Left renal pelvis (tissue), 4 donors: ENCODE measurements around the gene PLXNA1. TPM values are rescaled to one million over a fixed set of nuclear protein-coding genes. Genes with fewer than 3 reads are reported as not detected.

ENCODE experiments used
- DNase-seq, 4 donors: peaks; one replicate each; pipeline ENCODE4 v3.0.0-alpha.2; 2013; ENCODE audit warnings: low read depth in 4 of 4, low spot score in 3 of 4
- polyA plus RNA-seq, 4 donors: library from polyadenylated mRNA; unstranded; fragments of 120-200 nt; gene quantifications; one replicate each; pipeline ENCODE4 v1.2.1, GENCODE V29; 2013; ENCODE audit not compliant: insufficient read length in 4 of 4

PLXNA1 gene
- polyA plus RNA-seq, 4 donors = 27.4 to 36.6 (median 28.1) TPM

GRCh38 chr3:126985132-126985985 is 2.4 kb downstream of the PLXNA1 start:
- DNase-seq = no peak

GRCh38 chr3:126986001-126986400 is 3.1 kb downstream of the PLXNA1 start:
- DNase-seq = no peak

DNA sequence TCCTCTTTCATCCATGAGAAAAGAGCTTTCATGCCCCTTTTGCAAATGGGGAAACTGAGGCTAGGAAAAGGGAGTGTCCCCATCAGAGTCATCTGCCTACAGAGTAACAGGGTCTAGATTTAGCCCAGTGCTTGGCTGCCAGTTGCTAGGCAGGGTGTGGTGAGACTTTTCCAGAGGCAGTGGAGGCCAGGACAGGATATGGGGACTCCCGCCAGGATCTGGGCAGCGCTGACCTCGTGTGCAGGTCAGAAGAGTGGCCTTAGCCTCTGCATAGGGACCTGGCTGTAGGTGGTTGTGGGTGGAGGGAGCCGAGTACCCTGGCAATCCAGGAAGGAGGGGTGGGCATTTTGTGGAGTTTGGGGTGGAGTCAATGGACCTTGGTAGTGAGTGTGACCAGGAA is 4.2 kb downstream of the PLXNA1 start:
- no peak for DNase-seq

DNA sequence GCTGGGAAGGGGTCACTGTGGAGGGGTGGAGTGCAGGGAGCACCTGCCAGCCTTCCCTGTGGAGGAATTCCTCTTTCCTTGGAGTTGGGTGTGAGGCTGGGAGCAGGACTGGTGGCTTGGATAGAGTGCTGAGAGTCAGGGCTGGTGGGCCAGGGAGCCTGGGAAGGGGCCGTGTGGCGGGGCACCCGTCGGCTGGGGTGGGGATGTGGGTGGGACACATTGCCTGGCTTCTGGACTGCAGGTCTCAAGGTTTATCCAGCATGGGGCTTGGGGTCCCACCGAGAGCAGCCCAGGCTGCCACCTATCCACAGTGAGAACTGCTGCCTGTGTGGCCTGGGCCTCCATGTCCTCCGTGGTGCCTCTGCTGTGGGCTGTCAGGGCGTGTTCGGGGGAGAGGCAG is 4.7 kb downstream of the PLXNA1 start:
- DNase-seq = no peak

GRCh38 chr3:126988451-126989021 is 5.6 kb downstream of the PLXNA1 start:
- DNase-seq = no peak

GRCh38 chr3:126989316-126990023 is 6.6 kb downstream of the PLXNA1 start:
- DNase-seq = no peak

- no peak for DNase-seq
These were observed 7.2 kb downstream of the PLXNA1 start for GRCh38 chr3:126990024-126990700.

GRCh38 chr3:126990890-126991289 is 8.0 kb downstream of the PLXNA1 start:
- DNase-seq = no peak

DNA sequence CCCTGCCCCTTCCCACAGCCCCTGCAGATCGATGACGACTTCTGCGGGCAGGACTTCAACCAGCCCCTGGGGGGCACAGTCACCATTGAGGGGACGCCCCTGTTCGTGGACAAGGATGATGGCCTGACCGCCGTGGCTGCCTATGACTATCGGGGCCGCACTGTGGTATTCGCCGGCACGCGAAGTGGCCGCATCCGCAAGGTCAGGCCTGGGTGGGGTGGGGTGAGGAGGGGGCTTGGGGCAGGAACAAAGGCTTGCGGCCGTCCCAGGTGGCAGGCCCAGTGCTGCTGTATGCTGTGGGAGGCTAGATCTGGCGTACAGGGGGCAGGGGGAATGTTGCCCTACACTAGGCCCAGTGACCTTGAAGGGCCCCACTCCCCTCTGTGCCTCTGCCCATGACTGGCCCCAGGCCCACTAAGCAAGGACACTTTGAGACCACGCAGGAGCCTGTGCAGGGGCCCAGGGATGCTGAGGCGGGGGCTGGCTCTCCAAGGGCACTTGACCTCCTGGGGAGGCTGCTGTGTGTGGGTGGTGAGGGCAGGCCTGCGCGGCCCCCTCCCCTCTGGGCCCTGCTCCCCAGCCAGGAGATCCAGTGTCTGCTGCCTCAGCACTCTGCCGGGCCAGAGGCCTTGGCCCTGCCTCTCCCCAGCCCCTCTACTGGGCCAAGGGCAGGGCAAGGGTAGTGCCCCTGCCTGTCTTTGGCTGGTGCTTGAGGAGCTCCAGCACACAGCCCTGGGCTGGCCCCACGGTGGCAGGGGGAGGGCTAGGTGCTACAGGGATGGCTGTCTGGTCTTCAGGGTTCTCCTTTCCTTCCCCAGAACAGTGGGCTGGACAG is 8.7 kb downstream of the PLXNA1 start:
- no peak for DNase-seq

DNA sequence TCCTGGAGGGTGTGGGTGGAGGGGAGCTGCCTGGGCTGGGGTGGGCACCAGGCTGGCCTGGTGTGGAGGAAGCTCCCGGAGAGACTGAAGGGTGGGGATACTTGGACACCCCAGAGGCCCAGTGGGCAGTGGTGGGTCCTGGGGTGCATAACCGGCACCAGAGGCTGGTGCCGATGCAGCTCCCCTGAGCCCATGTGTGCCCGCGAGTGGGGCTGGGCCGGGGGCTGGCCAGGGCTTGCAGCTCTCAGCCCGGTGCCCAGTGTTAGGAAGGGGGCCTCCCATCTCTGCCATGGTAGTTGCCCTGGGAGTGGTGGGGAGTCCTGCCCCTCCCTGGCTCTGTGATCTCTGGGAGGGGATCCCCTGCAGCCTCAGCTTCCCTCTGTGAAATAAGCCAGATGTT is 9.3 kb downstream of the PLXNA1 start:
- DNase-seq = no peak

- DNase-seq = no peak
These were observed 9.9 kb downstream of the PLXNA1 start for GRCh38 chr3:126992776-126993175.

DNA sequence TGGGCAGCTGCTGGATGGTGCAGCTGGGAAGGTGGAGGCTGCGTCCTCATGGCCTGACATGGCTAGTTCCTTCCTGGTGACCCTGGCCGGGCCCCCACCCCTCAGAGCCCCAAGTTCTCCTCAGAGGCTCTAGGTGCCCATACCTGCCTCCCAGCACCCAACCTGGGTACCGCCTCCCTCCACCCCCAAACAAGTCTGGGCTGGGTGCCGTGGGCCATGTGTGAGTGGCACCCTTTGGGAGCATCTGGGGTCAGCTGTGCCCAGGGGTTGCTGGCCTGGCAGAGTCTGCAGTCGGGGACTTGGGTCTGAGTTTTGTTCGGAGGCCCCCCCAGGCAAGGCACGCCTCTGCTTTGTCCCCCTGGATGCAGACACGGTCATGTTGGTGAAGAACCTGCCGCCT is 10.5 kb downstream of the PLXNA1 start:
- no peak for DNase-seq

GRCh38 chr3:126994661-126995245 is 11.8 kb downstream of the PLXNA1 start:
- no peak for DNase-seq

GRCh38 chr3:126995254-126995780 is 12.4 kb downstream of the PLXNA1 start:
- no peak for DNase-seq

GRCh38 chr3:126995926-126996512 is 13.1 kb downstream of the PLXNA1 start:
- no peak for DNase-seq

- no peak for DNase-seq
These were observed 14.0 kb downstream of the PLXNA1 start for GRCh38 chr3:126996905-126997304.

DNA sequence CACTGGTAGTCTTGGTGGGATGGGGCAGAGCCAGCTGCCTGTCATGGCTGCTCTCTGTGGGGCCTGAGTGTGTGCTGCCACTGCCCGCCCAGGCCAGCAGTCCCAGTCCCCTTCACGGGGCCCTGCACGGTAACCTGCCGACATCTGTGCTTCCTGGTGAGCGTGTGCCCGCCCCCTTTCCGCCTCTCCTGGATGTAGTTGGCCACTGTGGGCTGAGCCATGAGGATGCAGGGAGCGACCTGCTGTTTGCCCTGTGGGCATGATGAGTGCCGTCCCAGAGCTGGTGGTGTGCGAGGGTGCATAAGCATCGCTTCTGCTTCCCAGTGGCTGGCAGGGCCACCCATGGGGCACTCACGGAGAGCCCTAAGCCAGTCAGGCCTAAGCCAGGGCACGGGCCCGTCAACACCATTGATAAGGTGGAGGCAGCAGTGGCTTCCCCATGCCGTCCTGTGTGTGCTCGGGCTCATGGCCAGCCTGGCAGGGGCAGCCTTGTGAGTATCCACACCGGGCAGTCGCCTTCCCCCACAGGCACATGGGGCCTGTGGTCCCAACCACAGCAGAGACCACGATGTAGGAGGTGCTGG is 14.6 kb downstream of the PLXNA1 start:
- DNase-seq = no peak

GRCh38 chr3:126998320-126998719 is 15.4 kb downstream of the PLXNA1 start:
- no peak for DNase-seq

- no peak for DNase-seq
These were observed 15.8 kb downstream of the PLXNA1 start for GRCh38 chr3:126998728-126999127.
